CD14-positive monocyte (primary cell): ENCODE results near the gene LPA. TPM values are rescaled to one million over a fixed set of nuclear protein-coding genes. Genes with fewer than 3 reads are reported as not detected.
"Not testable (repeated sequence)": the region's sequence is repeated elsewhere in the genome, so short reads cannot be mapped to it uniquely, and the experiment has no call there.

ENCODE experiments used
- DNase-seq, 3 donors: peaks; one replicate each; pipeline ENCODE4 v3.0.0-alpha.2; 2011 to 2022
- H2AFZ ChIP-seq: 2 replicates; pipeline ENCODE4 v1.6.0; 2012; ENCODE audit warnings: mild to moderate bottlenecking, low read depth, low read length, inconsistent platforms; ENCODE audit not compliant: insufficient read depth, poor library complexity, severe bottlenecking
- H3K27ac ChIP-seq, 2 donors: 1 replicate in 1 of 2; 2 replicates in 1 of 2; pipeline ENCODE4 v1.5.1; 2012 to 2013; ENCODE audit warnings: low read length in 2 of 2, control low read depth in 1 of 2, inconsistent platforms in 1 of 2, low read depth in 1 of 2, mild to moderate bottlenecking in 1 of 2
- H3K27me3 ChIP-seq, 2 donors: one replicate each; pipeline versions ENCODE4 v1.6.0 to v1.6.1; 2011 to 2013; ENCODE audit warnings: low read length in 2 of 2; ENCODE audit not compliant: control insufficient read depth in 2 of 2, insufficient read depth in 2 of 2
- H3K36me3 ChIP-seq, 2 donors: replicated peaks in 1 of 2; 1 replicate in 1 of 2; 2 replicates in 1 of 2; pipeline versions ENCODE4 v1.5.1 to v1.6.1; 2012 to 2013; ENCODE audit warnings: low read length in 2 of 2, control low read depth in 1 of 2, inconsistent platforms in 1 of 2, mild to moderate bottlenecking in 1 of 2; ENCODE audit not compliant: insufficient read depth in 2 of 2, control insufficient read depth in 1 of 2
- H3K4me1 ChIP-seq, 2 donors: 1 replicate in 1 of 2; 2 replicates in 1 of 2; pipeline versions ENCODE4 v1.5.1 to v1.6.1; 2012 to 2013; ENCODE audit warnings: low read length in 2 of 2, control low read depth in 1 of 2, inconsistent platforms in 1 of 2, mild to moderate bottlenecking in 1 of 2, moderate library complexity in 1 of 2; ENCODE audit not compliant: insufficient read depth in 2 of 2, control insufficient read depth in 1 of 2
- H3K4me2 ChIP-seq: replicated peaks from 2 replicates; pipeline ENCODE3; 2012; ENCODE audit warnings: low read length, moderate library complexity, mild to moderate bottlenecking; ENCODE audit not compliant: poor library complexity, severe bottlenecking; ENCODE audit errors: extremely low read depth
- H3K4me3 ChIP-seq, 3 experiments: fragments of 200-600 bp in 1 of 3; sonication (generic) in 1 of 3; replicated peaks in 1 of 3; 1 replicate in 2 of 3; 2 replicates in 1 of 3; pipeline ENCODE4 v1.5.1; 2011 to 2013; ENCODE audit warnings: low read length in 3 of 3, mild to moderate bottlenecking in 3 of 3, control low read depth in 2 of 3, low read depth in 2 of 3, inconsistent platforms in 1 of 3, moderate library complexity in 1 of 3
- H3K79me2 ChIP-seq: 2 replicates; pipeline ENCODE4 v1.6.0; 2012; ENCODE audit warnings: mild to moderate bottlenecking, control low read depth, inconsistent platforms, low read length, moderate library complexity; ENCODE audit not compliant: insufficient read depth
- H3K9ac ChIP-seq: 2 replicates; pipeline ENCODE4 v1.6.0; 2017; ENCODE audit warnings: low read length, mild to moderate bottlenecking; ENCODE audit not compliant: insufficient read depth, poor library complexity, severe bottlenecking
- H3K9me3 ChIP-seq, 2 donors: replicated peaks in 1 of 2; 1 replicate in 1 of 2; 2 replicates in 1 of 2; pipeline versions ENCODE4 v1.5.1 to v1.6.1; 2012 to 2013; ENCODE audit warnings: low read length in 2 of 2, control low read depth in 1 of 2; ENCODE audit not compliant: control insufficient read depth in 1 of 2, insufficient read depth in 1 of 2
- H4K20me1 ChIP-seq: 2 replicates; pipeline ENCODE4 v1.6.0; 2012; ENCODE audit warnings: mild to moderate bottlenecking, low read length, control low read depth, moderate library complexity; ENCODE audit not compliant: insufficient read depth
- H3K27ac Mint-ChIP-seq, 7 donors: one replicate each; pipeline ENCODE4 v1.8.0; 2020; ENCODE audit warnings: mild to moderate bottlenecking in 7 of 7, mixed read lengths in 7 of 7, moderate library complexity in 6 of 7, inconsistent platforms in 2 of 7
- H3K27me3 Mint-ChIP-seq, 3 donors: one replicate each; pipeline ENCODE4 v1.8.0; 2021 to 2022; ENCODE audit warnings: low read depth in 3 of 3, mild to moderate bottlenecking in 3 of 3, mixed read lengths in 3 of 3, moderate library complexity in 3 of 3, inconsistent platforms in 1 of 3
- H3K36me3 Mint-ChIP-seq, 2 donors: one replicate each; pipeline ENCODE4 v1.8.0; 2020; ENCODE audit warnings: mixed read lengths in 2 of 2, inconsistent platforms in 1 of 2, mild to moderate bottlenecking in 1 of 2
- H3K4me1 Mint-ChIP-seq: one replicate; pipeline ENCODE4 v1.8.0; 2020; ENCODE audit warnings: mild to moderate bottlenecking, mixed read lengths
- H3K4me3 Mint-ChIP-seq, 2 donors: one replicate each; pipeline ENCODE4 v1.8.0; 2020; ENCODE audit warnings: mild to moderate bottlenecking in 2 of 2, mixed read lengths in 2 of 2, moderate library complexity in 1 of 2
- H3K9me3 Mint-ChIP-seq, 7 donors: one replicate each; pipeline ENCODE4 v1.8.0; 2020 to 2022; ENCODE audit warnings: mixed read lengths in 7 of 7, mild to moderate bottlenecking in 6 of 7, moderate library complexity in 6 of 7, inconsistent platforms in 2 of 7
- CTCF ChIP-seq: fragments of 200-600 bp; IDR thresholded peaks from one replicate; pipeline ENCODE4 v1.8.0; 2022; ENCODE audit warnings: antibody characterized with exemption, mild to moderate bottlenecking
- WGBS: methylation state at CpG from one replicate; pipeline ENCODE4 v1.1.5; 2013; ENCODE audit warnings: missing lambda C conversion rate; ENCODE audit not compliant: insufficient coverage; 5-methylcytosine and 5-hydroxymethylcytosine counted together
- intact Hi-C, 2 donors: fragments of 100-400 bp; cut with micrococcal nuclease; formaldehyde crosslinking; loops; one replicate each; pipeline versions ENCODE4 v1.15.0 to v1.15.1; 2023
- polyA plus RNA-seq, 3 donors: library from polyadenylated mRNA; depleted of rRNA in 1 of 3; unstranded in 2 of 3; stranded (reverse) in 1 of 3; fragments of 300-500 nt in 2 of 3; fragments of >200 nt in 1 of 3; fragmentation: Illumina TruSeq in 2 of 3; gene quantifications; 1 replicate in 2 of 3; 2 replicates in 1 of 3; pipeline ENCODE4 v1.2.3, GENCODE V29; 2012 to 2021

Gene LPA
- polyA plus RNA-seq, 3 donors, result not detected

- peaks cover 0 to 14% of the 10 kb centered on the region in 2 donors for H3K9me3 ChIP-seq
- H3K4me1 Mint-ChIP-seq, H3K36me3 ChIP-seq, H3K79me2 ChIP-seq, H3K4me1 ChIP-seq, H3K4me2 ChIP-seq, H3K36me3 Mint-ChIP-seq, DNase-seq, H3K27me3 Mint-ChIP-seq, H3K27me3 ChIP-seq, H3K4me3 Mint-ChIP-seq, H4K20me1 ChIP-seq, H2AFZ ChIP-seq, H3K27ac ChIP-seq, H3K27ac Mint-ChIP-seq, H3K4me3 ChIP-seq, intact Hi-C loops, H3K9ac ChIP-seq: not testable (repeated sequence)
- peaks cover 0 to 16% (median 9%) of the 10 kb centered on the region in 7 donors for H3K9me3 Mint-ChIP-seq
Observed at GRCh38 chr6:160695025-160695424, 30.9 kb upstream of the LPA start.

GRCh38 chr6:160692369-160692959 is 28.4 kb upstream of the LPA start:
- no peaks in the 10 kb centered on the region for H3K79me2 ChIP-seq
- H3K4me2 ChIP-seq, result no peak overlapping the region
- no peak for DNase-seq
- intact Hi-C loops, result no loop called here
- no peak for TF ChIP-seq CTCF
- H3K4me3 ChIP-seq, result no peak overlapping the region
- H4K20me1 ChIP-seq, result no peaks in the 10 kb centered on the region
- no peaks in the 10 kb centered on the region for H3K4me1 ChIP-seq
- Mint-ChIP-seq H3K4me3 (no peak overlapping the region), H3K9me3 (peaks cover 0 to 18% (median 9%) of the 10 kb centered on the region in 7 donors), H3K27ac (no peak overlapping the region), H3K27me3 (peaks cover 0 to 2% (median 1%) of the 10 kb centered on the region in 3 donors), H3K36me3 (no peaks in the 10 kb centered on the region), H3K4me1 (no peaks in the 10 kb centered on the region)
- no peaks in the 10 kb centered on the region for H3K27me3 ChIP-seq
- no peak overlapping the region for H2AFZ ChIP-seq
- peaks cover 0 to 19% of the 10 kb centered on the region in 2 donors for H3K9me3 ChIP-seq
- H3K36me3 ChIP-seq, result no peaks in the 10 kb centered on the region
- no peak overlapping the region for H3K9ac ChIP-seq
- 100% methylated on average over 4 of the region's 5 CpGs for WGBS
- H3K27ac ChIP-seq, result no peak overlapping the region
